LNCaP clone FGC (cell line): ENCODE data around the gene JAK2.
"Not testable (repeated sequence)": the region's sequence is repeated elsewhere in the genome, so short reads cannot be mapped to it uniquely, and the experiment has no call there.

Experiments
- DNase-seq: peaks from one replicate; pipeline ENCODE4 v3.0.0-alpha.2; 2011; ENCODE audit warnings: low read depth
- H3K4me3 ChIP-seq: 2 replicates; pipeline ENCODE4 v1.5.1; 2011; ENCODE audit warnings: mild to moderate bottlenecking, low read depth, low read length, control low read depth
- TF ChIP-seq, protein P1 (sequence below): IDR thresholded peaks from 2 replicates; pipeline ENCODE4 v1.5.1; 2012; ENCODE audit warnings: mild to moderate bottlenecking; ENCODE audit not compliant: control insufficient read depth, insufficient read depth; ENCODE audit errors: extremely low read depth

Gene JAK2

DNA sequence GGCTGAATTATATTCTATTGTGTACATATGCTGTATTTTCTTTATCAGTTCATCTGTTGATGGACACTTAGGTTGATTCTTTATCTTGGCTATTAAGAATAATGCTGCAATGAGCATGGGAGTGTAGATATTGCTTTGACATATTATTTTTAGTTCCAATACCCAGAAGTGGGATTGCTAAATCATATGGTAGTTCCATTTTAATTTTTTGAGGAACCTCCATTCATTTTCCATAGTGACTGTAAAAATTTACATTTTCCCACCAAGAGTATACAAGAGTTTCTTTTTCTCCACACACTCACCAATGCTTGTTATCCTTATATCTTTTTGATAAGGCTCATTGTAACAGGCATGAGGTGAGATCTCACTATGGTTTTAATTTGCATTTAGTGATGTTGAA is 19.4 kb downstream of the JAK2 start:
- no peak for DNase-seq
- TF ChIP-seq, protein P1, sequence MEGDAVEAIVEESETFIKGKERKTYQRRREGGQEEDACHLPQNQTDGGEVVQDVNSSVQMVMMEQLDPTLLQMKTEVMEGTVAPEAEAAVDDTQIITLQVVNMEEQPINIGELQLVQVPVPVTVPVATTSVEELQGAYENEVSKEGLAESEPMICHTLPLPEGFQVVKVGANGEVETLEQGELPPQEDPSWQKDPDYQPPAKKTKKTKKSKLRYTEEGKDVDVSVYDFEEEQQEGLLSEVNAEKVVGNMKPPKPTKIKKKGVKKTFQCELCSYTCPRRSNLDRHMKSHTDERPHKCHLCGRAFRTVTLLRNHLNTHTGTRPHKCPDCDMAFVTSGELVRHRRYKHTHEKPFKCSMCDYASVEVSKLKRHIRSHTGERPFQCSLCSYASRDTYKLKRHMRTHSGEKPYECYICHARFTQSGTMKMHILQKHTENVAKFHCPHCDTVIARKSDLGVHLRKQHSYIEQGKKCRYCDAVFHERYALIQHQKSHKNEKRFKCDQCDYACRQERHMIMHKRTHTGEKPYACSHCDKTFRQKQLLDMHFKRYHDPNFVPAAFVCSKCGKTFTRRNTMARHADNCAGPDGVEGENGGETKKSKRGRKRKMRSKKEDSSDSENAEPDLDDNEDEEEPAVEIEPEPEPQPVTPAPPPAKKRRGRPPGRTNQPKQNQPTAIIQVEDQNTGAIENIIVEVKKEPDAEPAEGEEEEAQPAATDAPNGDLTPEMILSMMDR: no peak
- no peak overlapping the region for H3K4me3 ChIP-seq

DNA sequence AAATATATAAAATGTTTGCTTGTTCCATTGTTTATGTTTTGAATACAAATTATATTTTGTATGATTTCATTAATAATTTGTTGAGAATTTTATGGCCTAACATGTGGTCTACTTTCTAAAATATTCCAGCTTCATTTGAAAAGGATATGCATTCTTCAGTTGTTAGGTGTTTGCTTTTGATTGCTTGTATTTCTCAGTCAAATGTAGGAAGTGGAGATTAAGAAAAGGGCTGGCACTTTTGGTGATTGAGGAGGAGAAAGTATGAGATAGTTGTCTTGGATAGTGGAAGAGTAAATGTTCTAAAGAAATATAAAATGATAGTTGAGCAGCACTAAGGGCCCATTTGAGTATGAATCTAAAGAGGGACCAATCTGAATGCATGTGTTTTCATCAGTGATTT is 23.1 kb downstream of the JAK2 start:
- no peak for DNase-seq
- H3K4me3 ChIP-seq: no peak overlapping the region
- TF ChIP-seq, protein P1: no peak

DNA sequence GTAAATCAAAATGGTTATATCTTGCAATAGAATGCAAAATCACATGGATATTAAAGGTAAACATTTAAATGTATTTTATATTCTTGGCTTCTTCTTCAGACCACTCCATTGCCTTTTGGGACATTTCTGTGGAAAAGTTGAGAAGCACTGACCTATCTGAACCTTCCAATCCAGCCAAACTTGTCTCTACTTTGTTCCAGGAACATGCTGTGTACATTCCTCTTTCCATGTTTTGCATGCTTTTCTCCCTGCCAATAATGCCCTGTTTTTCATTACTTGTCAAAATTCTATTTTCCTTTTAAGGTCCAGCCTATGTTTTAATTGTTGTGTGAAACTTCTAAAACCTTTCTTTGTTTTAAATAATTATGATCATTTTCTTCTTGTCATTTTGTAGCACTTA is 28.3 kb downstream of the JAK2 start:
- DNase-seq: no peak
- TF ChIP-seq, protein P1: no peak
- H3K4me3 ChIP-seq: no peak overlapping the region

DNA sequence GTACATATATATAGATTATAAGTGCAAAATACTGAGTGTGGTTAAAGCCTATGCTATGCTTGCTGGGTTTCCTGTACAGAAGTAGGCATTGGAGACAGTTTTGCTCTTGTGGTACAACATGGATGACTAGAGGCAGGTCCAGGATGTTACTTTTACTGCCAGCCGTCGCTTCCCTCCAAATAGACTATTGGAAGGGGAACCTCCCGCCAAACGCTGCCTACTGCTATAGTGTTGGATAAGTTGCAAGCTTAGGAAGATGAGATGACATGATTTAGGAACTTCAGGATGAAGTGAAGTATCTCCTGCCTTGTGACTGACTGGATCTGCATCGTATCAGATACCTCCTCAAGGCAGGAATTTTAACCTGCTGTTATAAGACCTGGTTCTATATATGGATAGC is 30.9 kb downstream of the JAK2 start:
- TF ChIP-seq, protein P1: no peak
- H3K4me3 ChIP-seq: no peak overlapping the region
- no peak for DNase-seq

DNA sequence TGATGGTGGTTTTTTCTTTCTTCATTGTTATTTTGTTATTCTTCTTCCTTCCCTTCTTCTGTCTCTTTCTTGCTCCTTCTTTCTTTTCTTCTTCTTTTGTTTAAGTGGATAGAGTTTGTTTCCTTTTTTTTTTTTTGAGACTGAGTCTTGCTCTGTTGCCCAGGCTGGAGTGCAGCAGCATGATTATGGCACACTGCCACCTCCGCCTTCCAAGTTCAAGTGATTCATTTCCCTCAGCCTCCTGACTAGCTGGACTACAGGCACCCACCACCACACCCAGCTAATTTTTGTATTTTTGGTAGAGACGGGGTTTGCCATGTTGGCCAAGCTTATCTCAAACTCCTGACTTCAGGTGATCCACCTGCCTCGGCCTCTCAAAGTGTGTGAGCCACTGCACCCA is 40.3 kb downstream of the JAK2 start:
- no peak overlapping the region for H3K4me3 ChIP-seq
- no peak for DNase-seq
- TF ChIP-seq, protein P1: no peak

DNA sequence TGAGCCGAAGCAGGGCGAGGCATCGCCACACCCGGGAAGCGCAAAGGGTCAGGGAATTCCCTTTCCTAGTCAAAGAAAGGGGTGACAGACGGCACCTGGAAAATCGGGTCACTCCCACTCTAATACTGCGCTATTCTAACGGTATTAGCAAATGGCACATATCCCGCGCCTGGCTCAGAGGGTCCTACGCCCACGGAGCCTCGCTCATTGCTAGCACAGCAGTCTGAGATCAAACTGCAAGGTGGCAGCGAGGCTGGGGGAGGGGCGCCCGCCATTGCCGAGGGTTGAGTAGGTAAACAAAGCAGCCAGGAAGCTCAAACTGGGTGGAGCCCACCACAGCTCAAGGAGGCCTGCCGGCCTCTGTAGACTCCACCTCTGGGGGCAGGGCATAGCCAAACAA is 46.9 kb downstream of the JAK2 start:
- not testable (repeated sequence) for H3K4me3 ChIP-seq, DNase-seq

DNA sequence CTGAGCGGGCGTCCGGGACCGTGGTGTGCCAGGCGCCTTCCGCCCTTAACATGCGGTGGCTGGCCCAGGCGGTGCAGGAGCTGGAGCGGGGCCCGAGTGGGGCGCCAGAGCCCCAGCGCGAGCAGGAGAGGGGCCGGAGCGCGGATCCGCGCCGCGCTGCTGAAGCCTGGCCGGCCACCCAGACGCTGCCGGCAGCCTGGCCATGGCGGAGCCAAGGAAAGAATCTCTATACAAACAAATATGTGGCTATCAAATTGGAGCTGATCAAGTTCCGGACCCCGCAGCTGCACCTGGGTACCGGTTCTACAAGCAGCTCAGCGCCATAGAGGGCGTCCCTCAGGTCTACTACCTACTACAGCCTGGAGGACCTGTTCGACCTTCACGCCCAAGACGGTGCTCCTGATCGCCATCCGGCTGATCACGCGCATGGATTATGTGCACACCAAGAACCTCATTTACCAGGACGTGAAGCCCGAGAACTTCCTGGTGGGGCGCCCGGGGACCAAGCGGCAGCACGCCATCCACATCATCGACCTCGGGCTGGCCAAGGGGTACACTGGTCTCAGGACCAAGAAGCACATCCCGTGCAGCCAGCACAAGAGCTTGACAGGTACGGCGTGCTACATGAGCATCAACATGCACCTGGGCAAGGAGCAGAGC is 55.8 kb downstream of the JAK2 start:
- DNase-seq: no peak
- H3K4me3 ChIP-seq: no peak overlapping the region
- TF ChIP-seq, protein P1: no peak
